ENCODE data around the gene SUGCT.
"Not testable (repeated sequence)": the region's sequence is repeated elsewhere in the genome, so short reads cannot be mapped to it uniquely, and the experiment has no call there.

Gene SUGCT

GRCh38 chr7:40168266-40168665, 33.5 kb downstream of the SUGCT start:
- not testable (repeated sequence) for H3K9me3 ChIP-seq (ENCODE audit: control insufficient read depth, insufficient read depth, low read length); H3K9ac ChIP-seq (ENCODE audit: low read depth, low read length); H3K4me3 ChIP-seq (ENCODE audit: low read depth, low read length); H3K27ac ChIP-seq (ENCODE audit: low read depth, low read length); H3K27me3 ChIP-seq (ENCODE audit: control insufficient read depth, insufficient read depth, low read length); H3K4me1 ChIP-seq (ENCODE audit: control insufficient read depth, insufficient read depth, low read length); H3K36me3 ChIP-seq (ENCODE audit: control insufficient read depth, insufficient read depth, low read length)

GRCh38 chr7:40173121-40173520, 38.3 kb downstream of the SUGCT start:
- not testable (repeated sequence) for H3K4me3 ChIP-seq (ENCODE audit: low read depth, low read length); H3K4me1 ChIP-seq (ENCODE audit: control insufficient read depth, insufficient read depth, low read length); H3K27ac ChIP-seq (ENCODE audit: low read depth, low read length); H3K9ac ChIP-seq (ENCODE audit: low read depth, low read length); H3K27me3 ChIP-seq (ENCODE audit: control insufficient read depth, insufficient read depth, low read length); H3K9me3 ChIP-seq (ENCODE audit: control insufficient read depth, insufficient read depth, low read length); H3K36me3 ChIP-seq (ENCODE audit: control insufficient read depth, insufficient read depth, low read length)

GRCh38 chr7:40175256-40175655, 40.5 kb downstream of the SUGCT start:
- H3K27me3 ChIP-seq (ENCODE audit: control insufficient read depth, insufficient read depth, low read length); H3K36me3 ChIP-seq (ENCODE audit: control insufficient read depth, insufficient read depth, low read length); H3K4me3 ChIP-seq (ENCODE audit: low read depth, low read length); H3K9me3 ChIP-seq (ENCODE audit: control insufficient read depth, insufficient read depth, low read length); H3K27ac ChIP-seq (ENCODE audit: low read depth, low read length); H3K9ac ChIP-seq (ENCODE audit: low read depth, low read length); H3K4me1 ChIP-seq (ENCODE audit: control insufficient read depth, insufficient read depth, low read length): not testable (repeated sequence)

- H3K36me3 ChIP-seq (ENCODE audit: control insufficient read depth, insufficient read depth, low read length), result no peaks in the 10 kb centered on the region
- H3K9me3 ChIP-seq (ENCODE audit: control insufficient read depth, insufficient read depth, low read length), result no peaks in the 10 kb centered on the region
- no peak overlapping the region for H3K4me3 ChIP-seq (ENCODE audit: low read depth, low read length)
- no peak overlapping the region for H3K9ac ChIP-seq (ENCODE audit: low read depth, low read length)
- no peak overlapping the region for H3K27ac ChIP-seq (ENCODE audit: low read depth, low read length)
- H3K27me3 ChIP-seq (ENCODE audit: control insufficient read depth, insufficient read depth, low read length), result no peaks in the 10 kb centered on the region
- H3K4me1 ChIP-seq (ENCODE audit: control insufficient read depth, insufficient read depth, low read length), result no peaks in the 10 kb centered on the region
These were observed 41.1 kb downstream of the SUGCT start for GRCh38 chr7:40175725-40176510.

- H3K4me1 ChIP-seq (ENCODE audit: control insufficient read depth, insufficient read depth, low read length), result no peaks in the 10 kb centered on the region
- no peaks in the 10 kb centered on the region for H3K9me3 ChIP-seq (ENCODE audit: control insufficient read depth, insufficient read depth, low read length)
These were observed 42.3 kb downstream of the SUGCT start for GRCh38 chr7:40177071-40177470.

GRCh38 chr7:40182452-40182851, 47.6 kb downstream of the SUGCT start:
- Histone ChIP-seq H3K27me3 (ENCODE audit: control insufficient read depth, insufficient read depth, low read length) (no peaks in the 10 kb centered on the region), H3K27ac (ENCODE audit: low read depth, low read length) (no peak overlapping the region), H3K9ac (ENCODE audit: low read depth, low read length) (no peak overlapping the region), H3K9me3 (ENCODE audit: control insufficient read depth, insufficient read depth, low read length) (no peaks in the 10 kb centered on the region), H3K4me1 (ENCODE audit: control insufficient read depth, insufficient read depth, low read length) (no peaks in the 10 kb centered on the region), H3K4me3 (ENCODE audit: low read depth, low read length) (no peak overlapping the region), H3K36me3 (ENCODE audit: control insufficient read depth, insufficient read depth, low read length) (no peaks in the 10 kb centered on the region)

More at GRCh38 chr7:40177071-40177470, 42.3 kb downstream of the SUGCT start:
- no peak overlapping the region for H3K9ac ChIP-seq (ENCODE audit: low read depth, low read length)
- H3K36me3 ChIP-seq (ENCODE audit: control insufficient read depth, insufficient read depth, low read length), result no peaks in the 10 kb centered on the region
- no peak overlapping the region for H3K4me3 ChIP-seq (ENCODE audit: low read depth, low read length)
- H3K27ac ChIP-seq (ENCODE audit: low read depth, low read length), result no peak overlapping the region
- no peaks in the 10 kb centered on the region for H3K27me3 ChIP-seq (ENCODE audit: control insufficient read depth, insufficient read depth, low read length)

GRCh38 chr7:40186586-40186985, 51.8 kb downstream of the SUGCT start:
- Histone ChIP-seq H3K9ac (ENCODE audit: low read depth, low read length) (no peak overlapping the region), H3K27ac (ENCODE audit: low read depth, low read length) (no peak overlapping the region), H3K9me3 (ENCODE audit: control insufficient read depth, insufficient read depth, low read length) (no peaks in the 10 kb centered on the region), H3K27me3 (ENCODE audit: control insufficient read depth, insufficient read depth, low read length) (no peaks in the 10 kb centered on the region), H3K4me1 (ENCODE audit: control insufficient read depth, insufficient read depth, low read length) (no peaks in the 10 kb centered on the region), H3K4me3 (ENCODE audit: low read depth, low read length) (no peak overlapping the region), H3K36me3 (ENCODE audit: control insufficient read depth, insufficient read depth, low read length) (no peaks in the 10 kb centered on the region)

GRCh38 chr7:40192036-40192435, 57.2 kb downstream of the SUGCT start:
- H3K4me3 ChIP-seq (ENCODE audit: low read depth, low read length), result no peak overlapping the region
- H3K9ac ChIP-seq (ENCODE audit: low read depth, low read length), result no peak overlapping the region
- H3K27ac ChIP-seq (ENCODE audit: low read depth, low read length), result no peak overlapping the region
- H3K36me3 ChIP-seq (ENCODE audit: control insufficient read depth, insufficient read depth, low read length), result no peaks in the 10 kb centered on the region
- H3K9me3 ChIP-seq (ENCODE audit: control insufficient read depth, insufficient read depth, low read length), result no peaks in the 10 kb centered on the region
- H3K27me3 ChIP-seq (ENCODE audit: control insufficient read depth, insufficient read depth, low read length), result no peaks in the 10 kb centered on the region
- no peaks in the 10 kb centered on the region for H3K4me1 ChIP-seq (ENCODE audit: control insufficient read depth, insufficient read depth, low read length)

- Histone ChIP-seq H3K4me3 (ENCODE audit: low read depth, low read length) (no peak overlapping the region), H3K4me1 (ENCODE audit: control insufficient read depth, insufficient read depth, low read length) (no peaks in the 10 kb centered on the region), H3K9me3 (ENCODE audit: control insufficient read depth, insufficient read depth, low read length) (no peaks in the 10 kb centered on the region), H3K36me3 (ENCODE audit: control insufficient read depth, insufficient read depth, low read length) (no peaks in the 10 kb centered on the region), H3K27me3 (ENCODE audit: control insufficient read depth, insufficient read depth, low read length) (no peaks in the 10 kb centered on the region), H3K9ac (ENCODE audit: low read depth, low read length) (no peak overlapping the region), H3K27ac (ENCODE audit: low read depth, low read length) (no peak overlapping the region)
These were observed 59.9 kb downstream of the SUGCT start for GRCh38 chr7:40194745-40195144.

GRCh38 chr7:40197527-40197926, 62.7 kb downstream of the SUGCT start:
- Histone ChIP-seq H3K9ac (ENCODE audit: low read depth, low read length) (no peak overlapping the region), H3K9me3 (ENCODE audit: control insufficient read depth, insufficient read depth, low read length) (no peaks in the 10 kb centered on the region), H3K27ac (ENCODE audit: low read depth, low read length) (no peak overlapping the region), H3K4me1 (ENCODE audit: control insufficient read depth, insufficient read depth, low read length) (no peaks in the 10 kb centered on the region), H3K4me3 (ENCODE audit: low read depth, low read length) (no peak overlapping the region), H3K36me3 (ENCODE audit: control insufficient read depth, insufficient read depth, low read length) (no peaks in the 10 kb centered on the region), H3K27me3 (ENCODE audit: control insufficient read depth, insufficient read depth, low read length) (no peaks in the 10 kb centered on the region)

GRCh38 chr7:40199076-40199802, 64.4 kb downstream of the SUGCT start:
- Histone ChIP-seq H3K27me3 (ENCODE audit: control insufficient read depth, insufficient read depth, low read length) (no peaks in the 10 kb centered on the region), H3K36me3 (ENCODE audit: control insufficient read depth, insufficient read depth, low read length) (no peaks in the 10 kb centered on the region), H3K4me3 (ENCODE audit: low read depth, low read length) (no peak overlapping the region), H3K4me1 (ENCODE audit: control insufficient read depth, insufficient read depth, low read length) (no peaks in the 10 kb centered on the region), H3K27ac (ENCODE audit: low read depth, low read length) (no peak overlapping the region), H3K9ac (ENCODE audit: low read depth, low read length) (no peak overlapping the region), H3K9me3 (ENCODE audit: control insufficient read depth, insufficient read depth, low read length) (no peaks in the 10 kb centered on the region)
